NCI-H2196 (cell line): ENCODE results near the gene U2AF2.

Source experiments
- DNase-seq: peaks from one replicate; lab custom pipeline; 2025; ENCODE audit not compliant: unreplicated experiment; lab: John Stamatoyannopoulos, UW

Gene U2AF2

GRCh38 chr19:55621673-55622231 is 33.1 kb upstream of the U2AF2 start:
- no peak for DNase-seq

DNA sequence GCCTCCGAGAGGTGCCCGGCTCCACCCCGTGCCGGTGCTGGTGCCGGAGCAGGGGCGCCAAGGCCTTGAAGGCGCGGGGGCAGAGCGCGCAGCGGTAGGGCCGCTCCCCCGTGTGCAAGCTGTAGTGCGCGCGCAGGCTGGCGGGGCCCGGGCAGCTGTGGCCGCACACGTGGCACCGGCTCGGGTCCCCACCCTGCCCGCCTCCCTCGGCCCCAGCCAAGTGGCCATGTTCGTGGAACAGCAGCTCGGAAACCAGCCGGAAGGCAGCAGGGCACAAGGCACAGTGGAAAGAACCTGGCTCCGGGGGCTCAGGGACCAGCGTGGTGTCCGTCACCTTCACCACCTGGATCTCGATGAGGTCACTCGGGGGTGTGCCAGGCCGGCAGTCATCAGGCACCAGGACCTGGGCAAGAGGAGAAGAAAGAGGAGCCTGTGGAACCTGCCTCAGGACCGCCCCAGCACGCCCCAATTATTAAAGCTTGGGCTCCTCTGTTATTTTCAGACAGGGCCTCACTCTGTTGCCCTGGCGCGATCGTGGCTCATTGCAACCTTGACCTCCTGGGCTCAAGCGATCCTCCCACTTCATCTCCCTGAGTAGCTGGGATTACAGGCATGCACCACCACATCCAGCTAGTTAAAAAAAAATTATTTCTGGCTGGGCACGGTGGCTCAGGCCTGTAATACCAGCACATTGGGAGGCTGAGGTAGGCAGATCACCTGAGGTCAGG is 32.4 kb upstream of the U2AF2 start:
- DNase-seq, result no peak

DNA sequence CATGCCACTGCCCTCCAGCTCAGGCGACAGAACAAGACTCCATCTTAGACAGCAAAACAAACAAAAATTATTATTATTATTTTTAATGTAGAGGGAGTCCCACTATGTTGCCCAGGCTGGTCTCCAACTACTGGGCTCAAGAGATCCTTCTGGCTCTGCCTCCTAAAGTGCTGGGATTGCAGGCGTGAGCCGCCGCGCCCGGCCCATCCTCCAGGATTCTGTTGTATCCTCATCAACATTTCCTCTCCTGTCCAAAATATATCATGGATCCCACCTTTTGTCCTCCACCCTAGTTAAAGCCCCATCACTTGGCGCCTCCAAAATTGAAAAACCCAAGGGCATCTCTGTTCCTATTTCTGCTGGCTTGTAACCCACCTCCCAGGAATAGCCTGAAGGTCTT is 31.7 kb upstream of the U2AF2 start:
- DNase-seq, result no peak

DNA sequence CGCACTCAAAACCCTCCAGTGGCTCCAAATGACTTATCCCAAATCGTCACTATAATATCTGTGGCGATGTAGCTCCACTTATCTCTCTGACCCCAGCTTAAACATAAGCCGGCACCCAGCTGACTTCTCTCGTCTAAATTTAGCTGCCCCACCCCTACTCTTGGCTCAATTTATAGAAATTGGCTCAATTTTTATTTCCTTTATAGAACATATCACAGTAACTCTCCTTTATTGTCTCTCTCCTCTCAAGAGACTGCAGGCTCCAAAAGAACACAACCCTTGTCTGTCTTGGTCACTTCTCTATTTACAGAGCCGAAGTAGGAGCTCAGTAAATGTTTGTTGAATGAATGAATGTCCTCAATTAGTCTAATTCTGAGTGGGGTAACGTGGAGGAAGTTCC is 31.3 kb upstream of the U2AF2 start:
- DNase-seq, result no peak

GRCh38 chr19:55624109-55625003 is 30.5 kb upstream of the U2AF2 start, which contains the start of gene ZNF784:
TSS of gene ZNF784 (minus strand) at chr19:55624566. CDS start at chr19:55624561, 5 bp downstream.
- peak; percentile 93 for DNase-seq

DNA sequence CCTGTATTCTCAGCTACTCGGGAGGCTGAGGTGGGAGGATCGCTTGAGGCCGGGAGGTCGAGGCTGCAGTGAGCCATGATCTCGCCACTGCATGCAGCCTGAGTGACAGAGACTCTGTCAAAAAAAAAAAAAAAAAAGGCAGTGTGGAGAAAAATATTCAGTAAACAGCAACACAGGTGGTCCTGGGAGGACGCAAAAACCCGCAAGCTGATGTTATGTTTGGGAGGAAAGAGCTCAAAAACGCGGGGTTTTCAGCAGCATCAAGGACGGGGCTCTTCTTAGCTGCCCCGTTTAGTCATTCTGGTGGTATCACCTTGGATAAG is 29.9 kb upstream of the U2AF2 start:
- DNase-seq, result no peak

DNA sequence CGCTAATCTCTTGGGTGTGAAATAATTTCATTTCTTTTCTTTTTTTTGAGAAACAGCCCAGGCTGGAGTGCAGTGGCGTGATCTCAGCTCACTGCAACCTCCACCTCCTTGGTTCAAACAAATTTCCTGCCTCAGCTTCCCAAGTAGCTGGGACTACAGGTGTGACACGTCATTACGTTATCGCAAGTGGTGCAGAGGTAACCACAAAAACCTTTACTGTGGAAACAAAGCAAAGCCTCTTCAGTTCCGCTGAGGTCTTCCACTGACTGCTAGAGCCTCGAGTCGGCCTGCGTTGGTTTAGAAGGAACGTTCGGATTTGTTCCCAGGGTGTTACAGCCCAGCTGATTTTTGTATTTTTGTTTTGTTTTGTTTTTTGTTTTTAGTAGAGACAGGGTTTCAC is 28.5 kb upstream of the U2AF2 start:
- DNase-seq, result no peak

DNA sequence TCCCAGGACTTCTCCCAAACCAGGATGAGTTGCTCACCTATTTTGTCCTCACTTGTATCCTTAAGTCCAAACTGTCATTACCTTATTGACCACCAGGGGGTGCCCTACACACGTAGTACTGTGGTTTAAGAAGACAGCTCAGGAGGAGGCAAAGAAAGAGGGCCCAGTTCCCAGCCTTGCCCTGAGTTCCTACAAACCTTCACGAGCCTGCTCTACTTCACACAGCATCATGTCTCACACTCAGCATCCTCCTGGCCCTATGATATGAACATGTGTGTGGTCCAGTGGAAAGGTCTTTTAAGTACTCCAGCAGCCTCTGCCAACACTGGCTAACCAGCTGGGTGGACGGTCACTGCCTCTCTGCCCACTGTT is 22.4 kb upstream of the U2AF2 start:
- peak; percentile 96 for DNase-seq

DNA sequence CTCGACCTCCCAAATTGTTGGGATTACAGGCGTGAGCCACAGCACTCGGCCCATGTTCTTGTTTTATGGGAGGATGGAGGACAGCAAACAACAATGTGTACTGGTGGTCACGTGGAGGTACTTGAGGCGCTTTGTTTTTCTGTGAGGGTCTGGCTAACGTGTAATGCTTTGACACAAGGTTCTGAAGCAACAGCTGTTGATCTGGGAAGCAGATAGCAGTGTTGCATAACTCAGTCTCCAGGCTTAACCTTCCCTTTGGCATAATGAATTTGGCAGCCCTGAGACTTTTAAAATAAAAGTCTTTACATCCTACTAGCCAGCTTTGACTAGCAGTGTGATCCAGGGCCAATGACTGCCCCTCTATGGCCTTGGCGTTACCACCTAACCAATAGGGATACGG is 21.0 kb upstream of the U2AF2 start:
- DNase-seq, result no peak

DNA sequence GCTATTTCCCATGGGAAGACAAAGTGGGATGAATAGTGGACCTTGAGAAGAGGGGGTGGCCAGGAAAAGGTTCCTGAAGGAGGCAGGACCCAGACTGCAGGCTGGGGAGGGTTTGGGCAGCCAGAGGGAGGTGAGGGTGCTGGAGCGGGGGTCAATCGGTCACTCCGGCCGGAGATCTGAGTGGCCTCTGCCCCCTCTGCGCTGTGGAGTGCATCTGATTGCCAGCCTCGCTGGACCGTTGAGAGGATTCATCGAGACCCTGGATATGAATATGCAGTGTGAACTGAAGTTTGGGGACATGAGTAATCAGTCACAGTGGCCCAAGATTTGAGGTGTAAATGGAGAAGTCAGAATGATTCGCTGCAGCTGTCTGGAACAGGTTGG is 19.5 kb upstream of the U2AF2 start:
- no peak for DNase-seq

DNA sequence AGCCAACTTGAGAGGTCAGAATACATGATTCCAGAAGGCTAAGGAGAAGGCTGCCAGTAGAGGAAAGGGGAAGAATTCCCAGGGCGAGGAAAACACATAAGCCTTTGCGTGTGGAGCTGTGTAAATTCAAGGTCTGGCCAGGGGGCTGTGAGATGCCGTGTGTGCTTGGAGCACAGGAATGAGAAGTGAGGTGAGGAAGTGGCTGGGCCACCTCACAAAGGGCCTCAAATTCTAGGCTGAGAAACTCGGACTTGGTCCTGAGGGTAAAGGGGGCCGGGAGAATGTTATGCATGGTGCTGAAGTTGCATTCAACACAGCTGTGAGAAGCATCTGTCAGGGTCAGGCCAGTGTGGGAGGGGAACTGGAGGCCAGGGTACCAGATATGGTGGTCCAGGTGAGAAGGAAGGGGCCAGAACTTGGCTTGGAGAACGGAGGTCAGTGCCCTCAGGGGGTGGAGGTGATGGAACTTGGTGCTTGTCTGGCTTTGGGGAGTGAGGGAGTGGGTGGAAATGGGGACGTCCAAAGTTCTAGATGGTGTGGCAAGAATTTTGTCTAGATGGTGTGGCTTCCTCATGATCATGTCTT is 18.9 kb upstream of the U2AF2 start:
- no peak for DNase-seq

- no peak for DNase-seq
These were observed 18.1 kb upstream of the U2AF2 start for GRCh38 chr19:55636723-55637122.

- DNase-seq, result no peak
These were observed 17.3 kb upstream of the U2AF2 start for GRCh38 chr19:55637534-55637933.

DNA sequence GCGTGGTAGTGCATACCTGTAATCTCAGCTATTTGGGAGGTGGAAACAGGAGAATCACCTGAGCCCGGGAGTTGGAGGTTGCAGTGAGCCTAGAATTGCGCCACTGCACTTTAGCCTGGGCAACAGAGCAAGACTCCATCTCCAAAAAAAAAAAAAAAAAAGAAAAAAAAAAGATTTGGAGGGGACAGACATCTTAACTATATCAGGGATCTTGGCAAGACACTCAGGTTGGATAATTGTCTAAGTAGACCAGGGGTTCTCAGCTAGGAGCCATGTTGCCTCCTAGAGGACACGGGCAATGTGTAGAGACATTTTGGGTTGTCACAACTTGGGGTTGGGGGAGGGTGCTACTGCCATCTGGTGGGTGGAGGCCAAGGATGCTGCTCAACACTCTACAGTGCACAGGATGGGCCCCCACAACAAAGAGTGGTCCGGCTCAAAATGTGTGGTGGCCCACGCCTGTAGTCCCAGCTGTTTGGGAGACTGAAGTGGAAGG is 15.9 kb upstream of the U2AF2 start:
- DNase-seq, result peak; percentile 34

DNA sequence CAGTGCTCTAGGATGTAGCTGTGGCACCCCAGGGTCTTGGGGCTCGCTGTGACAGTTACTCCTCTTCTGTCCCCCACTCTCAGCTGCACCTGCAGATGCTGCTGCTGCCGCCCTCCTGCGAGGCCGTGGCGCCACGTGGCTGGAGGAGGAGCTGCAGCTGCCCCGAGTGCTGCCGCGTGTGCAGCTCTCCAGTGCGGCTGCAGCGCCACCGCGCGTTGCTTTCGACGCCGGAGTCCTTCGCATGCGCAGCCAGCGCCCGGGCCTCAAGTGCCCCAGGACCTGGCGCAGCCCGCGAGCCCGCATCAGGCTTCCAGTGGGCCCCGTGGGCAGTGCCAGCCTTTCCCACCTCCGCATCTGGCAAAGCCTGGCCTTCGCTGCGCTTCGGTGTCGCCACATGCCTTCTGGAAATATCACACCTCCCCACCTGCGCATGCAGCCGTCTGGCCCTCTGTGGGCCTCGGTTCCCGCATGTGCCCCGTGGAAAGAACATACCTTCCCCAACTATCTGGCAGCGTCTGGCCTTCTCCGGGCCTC is 14.7 kb upstream of the U2AF2 start:
- peak; percentile 92 for DNase-seq

DNA sequence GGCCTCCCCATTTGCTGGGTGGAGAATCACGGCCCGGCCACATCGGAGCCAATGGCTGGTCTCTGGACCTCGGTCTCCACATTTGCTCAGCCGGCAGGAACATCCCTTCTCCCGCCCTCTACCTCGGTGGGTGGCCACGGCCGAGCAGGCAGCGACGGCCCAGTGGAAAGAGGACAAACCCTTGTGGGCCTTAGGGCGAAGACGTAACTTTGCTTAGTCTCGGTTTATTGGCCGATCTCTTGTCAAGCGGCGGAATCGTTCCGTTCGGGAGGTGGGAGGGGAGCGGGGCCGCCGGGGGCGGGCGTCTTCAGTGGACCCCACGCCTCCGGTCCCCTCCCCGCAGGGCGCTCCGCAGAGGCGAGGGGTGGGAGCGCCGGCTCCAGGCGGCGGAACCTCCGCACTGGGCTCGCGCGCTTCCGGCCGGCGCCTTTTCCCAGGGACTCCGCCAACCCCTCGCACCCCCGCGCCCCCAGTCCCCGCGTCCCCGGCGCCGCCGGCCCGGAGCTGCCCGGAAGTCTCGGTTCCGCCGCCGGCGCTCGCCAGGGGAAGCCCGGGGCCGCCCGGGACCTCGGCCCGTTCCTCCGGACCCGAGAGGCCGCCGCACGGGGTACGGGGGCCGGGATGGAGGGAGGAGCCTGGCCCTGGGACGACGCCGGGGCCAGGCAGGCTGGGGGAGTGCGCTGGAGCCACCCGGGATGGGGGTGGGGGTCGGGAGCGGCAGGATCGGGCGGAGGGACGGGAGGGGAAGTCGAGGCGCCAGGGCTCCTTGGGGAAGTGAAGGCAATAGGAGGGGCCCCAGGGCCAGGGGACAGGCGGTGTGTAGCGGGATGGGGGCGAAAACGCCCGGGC is 14.0 kb upstream of the U2AF2 start, which contains the start of gene ZNF580:
Gene ZNF580 (plus strand): TSS at position 426 of the 849 bp plus-strand sequence. CDS start 1,507 bp downstream, outside the sequence.
- peak; percentile 72 for DNase-seq

- no peak for DNase-seq
These were observed 13.2 kb upstream of the U2AF2 start for GRCh38 chr19:55641426-55642152.

GRCh38 chr19:55642153-55643002 is 12.5 kb upstream of the U2AF2 start:
- DNase-seq, result no peak
